IMR-90 (cell line): Measurements from ENCODE around the gene SLC9A3.

Source experiments
- BHLHE40 ChIP-seq: fragments of 150-350 bp; IDR thresholded peaks from 2 replicates; pipeline ENCODE4 v1.6.1; 2016; ENCODE audit warnings: mild to moderate bottlenecking, low read depth, low read length
- CEBPB ChIP-seq: IDR thresholded peaks from 2 replicates; pipeline ENCODE4 v1.6.1; 2012; ENCODE audit warnings: low read depth, low read length, improper control_type of control experiment
- CHD1 ChIP-seq: IDR thresholded peaks from 2 replicates; pipeline ENCODE4 v1.6.1; 2012; ENCODE audit warnings: low read depth, low read length, improper control_type of control experiment
- FOS ChIP-seq: fragments of 150-350 bp; IDR thresholded peaks from 2 replicates; pipeline ENCODE4 v1.6.1; 2016; ENCODE audit warnings: low read depth, low read length
- MAFK ChIP-seq: IDR thresholded peaks from 2 replicates; pipeline ENCODE4 v1.6.1; 2012; ENCODE audit warnings: low read depth, low read length, improper control_type of control experiment
- MAZ ChIP-seq: IDR thresholded peaks from 2 replicates; pipeline ENCODE4 v1.6.1; 2012; ENCODE audit warnings: low read depth, mild to moderate bottlenecking, low read length, improper control_type of control experiment, moderate library complexity, borderline replicate concordance
- MXI1 ChIP-seq: IDR thresholded peaks from 2 replicates; pipeline ENCODE4 v1.6.1; 2012; ENCODE audit warnings: low read depth, mild to moderate bottlenecking, low read length, moderate library complexity, borderline replicate concordance
- NFE2L2 ChIP-seq: fragments of 150-350 bp; IDR thresholded peaks from 2 replicates; pipeline ENCODE4 v1.6.1; 2016; ENCODE audit warnings: low read depth, mild to moderate bottlenecking, low read length
- POLR2A ChIP-seq: IDR thresholded peaks from 2 replicates; pipeline ENCODE4 v1.6.1; 2012; ENCODE audit warnings: mild to moderate bottlenecking, low read depth, low read length
- RAD21 ChIP-seq: IDR thresholded peaks from 2 replicates; pipeline ENCODE4 v1.6.1; 2012; ENCODE audit warnings: low read length, improper control_type of control experiment
- RFX5 ChIP-seq: IDR thresholded peaks from 2 replicates; pipeline ENCODE4 v1.8.0; 2012; ENCODE audit warnings: low read depth, mild to moderate bottlenecking, low read length, moderate library complexity
- SMC3 ChIP-seq: fragments of 150-350 bp; IDR thresholded peaks from 2 replicates; pipeline ENCODE4 v1.6.1; 2016; ENCODE audit warnings: low read depth, mild to moderate bottlenecking, antibody characterized with exemption, low read length, moderate library complexity
- TF ChIP-seq, protein P1 (sequence below): fragments of 150-350 bp; IDR thresholded peaks from 2 replicates; pipeline ENCODE4 v1.6.1; 2017; ENCODE audit warnings: mild to moderate bottlenecking, antibody characterized with exemption, low read length, low read depth
- TF ChIP-seq, protein P2 (sequence below): conservative IDR thresholded peaks from 2 replicates; pipeline ENCODE4 v1.5.1; 2012; ENCODE audit warnings: mild to moderate bottlenecking, low read depth, low read length, improper control_type of control experiment

DNA sequence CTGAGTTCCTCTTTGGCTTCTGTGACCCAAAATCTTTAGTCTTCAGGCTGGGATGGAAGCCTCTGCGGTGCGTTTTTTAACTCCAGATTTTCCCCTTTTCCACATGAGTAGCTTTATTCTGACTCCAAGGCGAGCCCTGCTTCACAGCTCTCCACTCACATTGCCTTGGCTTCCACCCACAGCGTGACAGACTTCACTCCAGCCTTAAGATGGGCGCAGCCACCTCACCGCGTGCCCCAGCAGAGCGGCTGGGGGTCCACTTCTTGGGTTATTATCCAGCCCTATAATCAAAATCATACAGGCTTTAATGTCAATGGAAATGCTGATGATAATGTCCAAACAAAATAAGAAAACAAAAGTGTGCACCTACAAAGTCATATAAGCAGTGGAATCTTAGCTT, 80.0 kb downstream of the SLC9A3 start:
- TF ChIP-seq, protein P1, sequence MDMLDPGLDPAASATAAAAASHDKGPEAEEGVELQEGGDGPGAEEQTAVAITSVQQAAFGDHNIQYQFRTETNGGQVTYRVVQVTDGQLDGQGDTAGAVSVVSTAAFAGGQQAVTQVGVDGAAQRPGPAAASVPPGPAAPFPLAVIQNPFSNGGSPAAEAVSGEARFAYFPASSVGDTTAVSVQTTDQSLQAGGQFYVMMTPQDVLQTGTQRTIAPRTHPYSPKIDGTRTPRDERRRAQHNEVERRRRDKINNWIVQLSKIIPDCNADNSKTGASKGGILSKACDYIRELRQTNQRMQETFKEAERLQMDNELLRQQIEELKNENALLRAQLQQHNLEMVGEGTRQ = no peak
- TF ChIP-seq, protein P2, sequence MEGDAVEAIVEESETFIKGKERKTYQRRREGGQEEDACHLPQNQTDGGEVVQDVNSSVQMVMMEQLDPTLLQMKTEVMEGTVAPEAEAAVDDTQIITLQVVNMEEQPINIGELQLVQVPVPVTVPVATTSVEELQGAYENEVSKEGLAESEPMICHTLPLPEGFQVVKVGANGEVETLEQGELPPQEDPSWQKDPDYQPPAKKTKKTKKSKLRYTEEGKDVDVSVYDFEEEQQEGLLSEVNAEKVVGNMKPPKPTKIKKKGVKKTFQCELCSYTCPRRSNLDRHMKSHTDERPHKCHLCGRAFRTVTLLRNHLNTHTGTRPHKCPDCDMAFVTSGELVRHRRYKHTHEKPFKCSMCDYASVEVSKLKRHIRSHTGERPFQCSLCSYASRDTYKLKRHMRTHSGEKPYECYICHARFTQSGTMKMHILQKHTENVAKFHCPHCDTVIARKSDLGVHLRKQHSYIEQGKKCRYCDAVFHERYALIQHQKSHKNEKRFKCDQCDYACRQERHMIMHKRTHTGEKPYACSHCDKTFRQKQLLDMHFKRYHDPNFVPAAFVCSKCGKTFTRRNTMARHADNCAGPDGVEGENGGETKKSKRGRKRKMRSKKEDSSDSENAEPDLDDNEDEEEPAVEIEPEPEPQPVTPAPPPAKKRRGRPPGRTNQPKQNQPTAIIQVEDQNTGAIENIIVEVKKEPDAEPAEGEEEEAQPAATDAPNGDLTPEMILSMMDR = no peak
- TF ChIP-seq CHD1 (no peak), CEBPB (no peak), MAZ (no peak), RFX5 (no peak), SMC3 (no peak), BHLHE40 (no peak), POLR2A (no peak), MXI1 (no peak), RAD21 (no peak), MAFK (no peak), NFE2L2 (no peak), FOS (no peak)
